ENCODE results near the gene RBM47.
"Not testable (repeated sequence)": the region's sequence is repeated elsewhere in the genome, so short reads cannot be mapped to it uniquely, and the experiment has no call there.

The RBM47 gene

DNA sequence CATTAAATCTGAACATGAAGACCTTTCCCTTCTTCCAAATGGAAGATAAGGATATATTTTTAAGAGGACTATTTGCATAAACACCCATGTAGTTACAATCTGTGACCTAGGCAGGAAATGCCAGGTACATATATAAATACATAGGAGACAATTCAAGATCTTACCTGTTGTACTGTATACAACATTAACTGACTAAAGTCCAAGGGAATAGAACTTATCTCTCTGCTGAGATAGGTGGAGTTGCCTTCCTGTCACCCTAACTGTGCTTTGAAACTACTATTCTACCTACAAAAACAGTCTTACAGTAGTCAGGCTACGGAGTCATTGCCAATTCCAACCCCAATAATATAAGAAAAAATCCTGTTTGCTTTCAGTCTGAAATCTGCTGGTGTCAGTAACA lies 188.2 kb downstream of the RBM47 start:
- DNase-seq (ENCODE audit: low read depth in 2 of 2), result no peak

DNA sequence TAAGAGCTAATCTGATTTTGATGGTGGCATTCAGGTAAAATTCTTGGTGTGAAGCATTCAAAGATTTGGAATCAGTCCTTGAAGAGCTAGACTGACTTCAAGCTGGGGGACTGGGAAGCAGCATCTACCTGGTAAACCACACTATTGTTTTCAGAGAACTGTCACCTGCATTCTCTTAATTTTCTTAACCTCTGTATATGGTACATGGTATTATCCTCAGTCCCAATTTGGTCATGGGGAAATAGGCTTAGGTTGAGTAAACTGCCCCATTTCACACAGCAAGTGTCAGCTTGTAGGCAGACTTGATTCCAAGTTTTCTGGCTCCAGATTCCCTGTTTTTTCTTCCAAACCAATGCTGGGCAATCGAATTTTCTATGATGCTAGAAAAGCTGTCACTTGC lies 190.1 kb downstream of the RBM47 start:
- no peak for DNase-seq (ENCODE audit: low read depth in 2 of 2)

DNA sequence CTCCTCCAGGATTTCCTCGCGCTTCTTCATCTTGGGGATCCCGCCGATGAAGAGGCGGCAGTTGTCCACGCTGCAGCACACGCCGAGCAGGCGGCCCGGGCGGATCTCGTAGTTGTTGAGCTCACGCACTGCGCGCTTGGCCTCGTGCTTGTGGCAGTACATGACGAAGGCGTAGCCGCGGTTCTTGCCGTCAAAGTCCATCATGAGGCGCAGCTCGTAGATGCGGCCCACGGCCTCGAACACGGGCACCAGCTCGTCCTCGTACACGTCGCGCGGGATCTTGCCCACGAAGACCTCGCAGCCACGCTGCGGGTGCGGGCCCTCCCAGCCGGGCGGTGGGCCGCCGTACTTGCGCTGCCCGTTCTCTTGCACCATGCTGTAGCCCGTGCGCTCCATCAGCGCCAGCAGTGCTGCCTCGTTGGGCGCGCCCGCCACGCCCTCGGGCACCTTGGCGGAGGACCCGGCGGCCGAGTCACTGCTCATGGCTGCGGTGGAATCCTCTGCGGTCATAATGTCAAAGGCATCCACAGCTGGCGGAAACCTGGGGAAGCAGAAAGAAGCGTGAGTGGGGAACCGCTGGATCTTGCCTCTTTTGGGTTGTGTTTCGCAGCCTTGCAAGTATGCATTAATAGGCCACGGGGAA lies 191.2 kb downstream of the RBM47 start:
- DNase-seq (ENCODE audit: low read depth in 2 of 2), result no peak

DNA sequence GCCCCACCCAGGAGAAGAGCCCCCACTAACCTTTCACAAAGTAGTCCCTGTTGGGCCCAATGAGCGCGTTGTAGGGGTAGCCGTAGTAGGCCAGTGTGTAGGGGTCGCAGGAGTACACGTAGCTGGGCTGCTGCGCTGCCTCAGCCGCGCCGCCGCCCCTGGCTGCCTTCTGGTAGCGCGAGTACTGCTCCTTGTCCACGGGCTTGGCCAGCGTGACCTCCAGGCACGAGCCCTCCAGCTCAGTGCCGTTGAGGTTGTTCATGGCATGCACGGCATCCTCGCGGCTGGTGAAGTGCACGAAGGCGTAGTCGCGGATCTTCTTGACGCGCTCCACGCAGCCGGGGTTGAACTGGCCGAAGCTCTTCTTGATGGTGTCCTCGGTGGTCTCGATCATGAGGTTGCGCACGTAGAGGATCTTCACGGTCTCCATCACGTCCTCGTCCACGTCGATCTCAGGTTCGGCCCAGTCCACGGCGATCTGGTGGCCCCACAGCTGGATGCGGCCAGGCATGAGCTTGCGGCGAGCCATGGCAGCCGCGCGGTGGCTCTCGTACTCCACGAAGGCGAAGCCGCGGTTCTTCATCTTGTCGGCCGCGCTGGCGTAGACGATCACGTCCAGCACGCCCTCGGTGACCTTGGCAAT lies 191.8 kb downstream of the RBM47 start:
- no peak for DNase-seq (ENCODE audit: low read depth in 2 of 2)

GRCh38 chr4:40435306-40435705 lies 194.4 kb downstream of the RBM47 start:
- not testable (repeated sequence) for DNase-seq (ENCODE audit: low read depth in 2 of 2)

GRCh38 chr4:40434126-40434687 lies 195.5 kb downstream of the RBM47 start:
- DNase-seq (ENCODE audit: low read depth in 2 of 2), result no peak

GRCh38 chr4:40432504-40432903 lies 197.2 kb downstream of the RBM47 start:
- no peak for DNase-seq (ENCODE audit: low read depth in 2 of 2)

- not testable (repeated sequence) for DNase-seq (ENCODE audit: low read depth in 2 of 2)
These were observed 201.8 kb downstream of the RBM47 start for GRCh38 chr4:40427871-40428270.

GRCh38 chr4:40427128-40427527 lies 202.5 kb downstream of the RBM47 start:
- DNase-seq (ENCODE audit: low read depth in 2 of 2), result no peak

GRCh38 chr4:40425799-40426574 lies 203.7 kb downstream of the RBM47 start:
- DNase-seq (ENCODE audit: low read depth in 2 of 2), result no peak

GRCh38 chr4:40423735-40424134 lies 205.9 kb downstream of the RBM47 start:
- no peak for DNase-seq (ENCODE audit: low read depth in 2 of 2)

GRCh38 chr4:40421839-40422708 lies 207.6 kb downstream of the RBM47 start:
- DNase-seq (ENCODE audit: low read depth in 2 of 2), result no peak

- no peak for DNase-seq (ENCODE audit: low read depth in 2 of 2)
These were observed 210.3 kb downstream of the RBM47 start for GRCh38 chr4:40419231-40419912.

DNA sequence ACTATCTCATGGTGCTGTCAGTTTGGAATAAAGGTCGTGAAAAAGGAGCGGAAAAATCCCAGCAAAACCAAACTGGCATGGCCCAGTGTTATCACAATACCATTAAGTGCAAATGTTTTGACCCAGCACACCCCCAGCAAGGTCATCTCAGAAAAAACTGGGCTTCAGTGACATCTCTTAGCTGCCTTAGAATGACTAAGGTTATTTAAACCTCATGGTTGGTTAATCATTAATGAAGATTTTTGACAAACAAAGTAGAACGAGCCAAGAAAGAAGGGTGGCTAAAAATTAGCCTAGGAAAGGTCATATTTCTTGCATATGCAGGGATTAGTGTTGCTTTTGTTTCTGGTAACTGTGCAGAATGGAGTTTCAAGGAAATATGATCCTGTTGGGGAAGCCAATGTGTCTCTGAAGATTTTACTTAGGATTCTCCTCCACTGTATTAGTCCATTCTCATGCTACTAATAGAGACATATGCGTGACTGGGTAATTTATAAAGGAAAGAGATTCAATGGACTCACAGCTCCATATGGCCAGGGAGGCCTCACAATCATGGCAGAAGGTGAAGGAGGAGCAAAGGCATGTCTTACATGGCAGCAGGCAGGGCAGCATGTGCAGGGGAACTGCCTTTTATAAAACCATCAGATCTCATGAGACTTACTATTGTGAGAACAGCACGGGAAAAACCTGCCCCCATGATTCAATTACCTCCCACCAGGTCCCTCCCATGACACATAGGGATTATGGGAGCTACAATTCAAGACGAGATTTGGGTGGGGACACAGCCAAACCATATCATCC lies 211.0 kb downstream of the RBM47 start:
- no peak for DNase-seq (ENCODE audit: low read depth in 2 of 2)

DNA sequence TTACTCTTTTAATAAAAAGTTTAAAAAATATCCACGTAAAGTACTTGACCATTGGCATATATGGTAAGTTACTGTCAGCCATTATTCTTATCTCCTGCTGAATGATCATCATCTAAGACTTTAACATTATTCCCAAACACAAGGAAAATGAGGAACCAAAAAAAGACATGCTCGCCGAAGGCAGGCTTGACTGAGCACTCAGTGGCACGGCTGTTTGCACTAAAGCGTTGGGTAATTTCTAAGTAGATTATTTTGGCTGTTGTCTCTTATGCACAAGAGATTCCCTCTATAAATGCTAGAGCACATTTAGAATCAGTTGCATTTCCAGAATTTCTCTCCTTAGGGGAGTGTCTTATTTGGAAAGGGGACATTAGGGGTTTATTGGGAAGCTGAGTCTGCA lies 211.7 kb downstream of the RBM47 start:
- no peak for DNase-seq (ENCODE audit: low read depth in 2 of 2)

DNA sequence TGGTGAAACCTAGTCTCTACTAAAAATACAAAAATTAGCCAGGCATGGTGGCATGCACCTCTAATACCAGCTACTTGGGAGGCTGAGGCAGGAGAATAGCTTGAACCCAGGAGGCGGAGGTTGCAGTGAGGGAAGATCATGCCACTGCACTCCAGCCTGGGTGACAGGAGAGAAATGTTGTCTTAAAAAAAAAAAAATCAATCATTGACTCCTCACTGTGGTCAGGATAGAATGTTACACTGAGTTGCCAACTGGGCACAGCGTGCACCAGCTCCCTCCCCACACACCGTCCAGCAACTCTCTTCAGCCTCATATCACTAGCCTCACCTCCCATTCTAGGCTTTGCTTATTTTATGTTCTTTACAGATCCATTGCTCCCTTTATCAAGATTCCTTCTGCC lies 215.0 kb downstream of the RBM47 start:
- no peak for DNase-seq (ENCODE audit: low read depth in 2 of 2)

DNA sequence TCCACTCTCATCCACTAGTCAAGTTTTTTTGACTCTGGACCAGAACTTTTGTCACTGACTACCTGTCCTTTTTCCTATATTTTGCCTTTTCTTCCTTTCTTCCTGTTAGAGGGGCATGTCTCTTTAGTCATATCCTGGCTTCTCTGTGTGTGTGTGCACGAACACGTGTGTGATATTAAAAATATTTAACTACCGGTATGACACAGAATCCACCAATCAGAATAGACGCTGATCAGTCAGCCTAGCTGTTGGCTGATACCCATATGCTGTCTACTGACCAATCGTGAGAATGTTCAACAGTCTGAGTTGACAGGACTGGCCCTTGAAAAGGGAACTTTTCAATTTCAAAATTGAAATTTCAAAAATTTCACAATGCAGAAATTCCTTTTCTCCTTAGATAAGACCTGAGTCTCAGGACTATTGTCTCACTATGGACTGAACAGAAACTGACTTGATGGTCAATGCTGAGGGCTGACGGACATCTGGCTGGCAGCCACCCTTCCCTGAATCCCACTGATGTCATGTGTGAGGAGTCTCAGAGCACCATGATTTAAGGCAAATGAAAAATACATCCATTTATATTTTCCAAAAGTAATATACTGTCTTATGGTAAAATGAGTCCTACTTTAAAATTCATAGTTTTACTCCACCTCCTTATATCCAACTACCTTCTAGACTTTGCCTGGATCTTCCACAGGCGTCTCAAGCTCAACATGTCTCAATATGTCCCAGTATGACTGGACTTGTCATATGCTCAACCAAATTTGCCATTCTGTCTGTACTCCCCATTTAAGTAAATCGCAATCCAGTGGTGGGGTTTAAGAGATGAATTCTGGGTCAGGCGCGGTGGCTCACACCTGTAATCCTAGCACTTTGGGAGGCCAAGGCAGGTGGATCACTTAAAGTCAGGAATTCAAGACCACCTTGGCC lies 216.5 kb downstream of the RBM47 start:
- DNase-seq (ENCODE audit: low read depth in 2 of 2), result no peak

- DNase-seq (ENCODE audit: low read depth in 2 of 2), result no peak
These were observed 217.3 kb downstream of the RBM47 start for GRCh38 chr4:40412388-40412787.

DNA sequence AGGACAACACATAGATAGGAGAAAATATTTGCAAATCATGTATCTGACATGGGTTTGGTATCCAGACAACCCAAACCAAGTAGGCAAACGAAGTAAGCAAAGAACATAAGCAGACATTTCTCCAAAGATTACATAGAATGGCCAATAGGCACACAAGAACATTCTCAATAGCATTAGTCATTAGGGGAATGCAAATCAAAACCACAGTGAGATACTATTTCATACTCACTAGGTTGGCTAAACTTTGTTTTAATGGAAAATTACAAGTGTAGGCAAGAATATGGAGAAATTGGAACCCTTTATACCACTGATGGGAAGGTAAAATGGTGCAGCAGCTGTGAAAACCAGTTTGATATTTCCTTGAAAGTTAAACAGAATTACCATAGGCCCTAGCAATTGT lies 219.8 kb downstream of the RBM47 start:
- no peak for DNase-seq (ENCODE audit: low read depth in 2 of 2)

Data from stimulated activated CD4-positive, alpha-beta T cell treated with anti-CD3 and anti-CD28 coated beads, Interleukin-1b, Interleukin-23, amount 100 ng/mL, for 4 hours (primary cell).